Endothelial cell of umbilical vein (primary cell): Measurements from ENCODE around the gene PI4K2B. TPM values are rescaled to one million over a fixed set of nuclear protein-coding genes. Genes with fewer than 3 reads are reported as not detected.
A peak's percentile ranks its signal among the peaks of the same experiment; 100 is the strongest.

ENCODE experiments used
- BruUV-seq: library from RNA; stranded (reverse); fragments of 400-500 nt; replicated peaks from 2 replicates; lab custom pipeline; 2021; lab: Mats Ljungman, UMichigan
- CTCF ChIA-PET: fragments of 300-600, 350-600 bp; sonication (Branson Sonifier 250); formaldehyde crosslinking; loops from one replicate; lab custom pipeline; 2021; ENCODE audit warnings: antibody characterized with exemption, inconsistent platforms; lab: Charles Lee
- POLR2A ChIA-PET: fragments of 300-600, 350-600 bp; sonication (Branson Sonifier 250); formaldehyde crosslinking; loops from one replicate; lab custom pipeline; 2021; ENCODE audit warnings: antibody characterized with exemption, inconsistent platforms; lab: Charles Lee
- DNase-seq: peaks from one replicate; pipeline ENCODE4 v3.0.0-alpha.2; 2011; ENCODE audit warnings: low read depth, low spot score
- FAIRE-seq: peaks from 2 replicates; lab custom pipeline; 2011; peaks lifted over from hg19 to GRCh38; lab: Jason Lieb, UNC
- H2AFZ ChIP-seq: 2 replicates; pipeline ENCODE4 v1.6.0; 2012; ENCODE audit warnings: low read depth, low read length, control low read depth, inconsistent platforms
- H3K27ac ChIP-seq: 2 replicates; pipeline ENCODE4 v1.5.1; 2011; ENCODE audit warnings: low read depth, mild to moderate bottlenecking, control low read depth, low read length, moderate library complexity; ENCODE audit not compliant: insufficient read depth
- H3K27me3 ChIP-seq, 2 experiments: 2 replicates each; pipeline versions ENCODE4 v1.6.0 to v1.6.1; 2011; ENCODE audit warnings: low read length in 2 of 2, mixed read lengths in 1 of 2; ENCODE audit not compliant: control insufficient read depth in 2 of 2, insufficient read depth in 2 of 2
- H3K36me3 ChIP-seq, 2 experiments: 2 replicates in 1 of 2; 3 replicates in 1 of 2; pipeline ENCODE4 v1.5.1; 2011; ENCODE audit warnings: low read length in 2 of 2, mild to moderate bottlenecking in 1 of 2, moderate library complexity in 1 of 2; ENCODE audit not compliant: control insufficient read depth in 2 of 2, insufficient read depth in 2 of 2; ENCODE audit errors: extremely low read depth in 1 of 2
- H3K4me1 ChIP-seq: 3 replicates; pipeline ENCODE4 v1.5.1; 2011; ENCODE audit warnings: mild to moderate bottlenecking, low read length; ENCODE audit not compliant: control insufficient read depth, insufficient read depth; ENCODE audit errors: extremely low read depth
- H3K4me2 ChIP-seq: 2 replicates; pipeline ENCODE4 v1.6.1; 2011; ENCODE audit warnings: low read length, control low read depth, mixed read lengths; ENCODE audit not compliant: insufficient read depth
- H3K4me3 ChIP-seq, 3 experiments: fragments of 200-600 bp in 1 of 3; sonication (generic), shearing (Covaris generic) in 1 of 3; replicated peaks in 1 of 3; 2 replicates each; pipeline ENCODE4 v1.5.1; 2011 to 2016; ENCODE audit warnings: control low read depth in 3 of 3, low read length in 3 of 3, mild to moderate bottlenecking in 2 of 3, inconsistent platforms in 1 of 3, low read depth in 1 of 3, moderate library complexity in 1 of 3; ENCODE audit not compliant: insufficient read depth in 1 of 3
- H3K79me2 ChIP-seq: 2 replicates; pipeline ENCODE4 v1.6.0; 2012; ENCODE audit warnings: low read length, inconsistent platforms; ENCODE audit not compliant: control insufficient read depth, insufficient read depth
- H3K9ac ChIP-seq: replicated peaks from 2 replicates; pipeline ENCODE3; 2011; ENCODE audit warnings: low read length, control low read depth; ENCODE audit not compliant: insufficient read depth; ENCODE audit errors: extremely low read depth
- H3K9me1 ChIP-seq: replicated peaks from 3 replicates; pipeline ENCODE4 v1.6.0; 2011; ENCODE audit warnings: mild to moderate bottlenecking, low read length; ENCODE audit not compliant: control insufficient read depth, insufficient read depth; ENCODE audit errors: extremely low read depth
- H3K9me3 ChIP-seq: replicated peaks from 2 replicates; pipeline ENCODE4 v1.5.1; 2012; ENCODE audit warnings: low read length, inconsistent platforms; ENCODE audit not compliant: control insufficient read depth, insufficient read depth
- H4K20me1 ChIP-seq: replicated peaks from 2 replicates; pipeline ENCODE3; 2011; ENCODE audit warnings: mild to moderate bottlenecking, low read length; ENCODE audit not compliant: control insufficient read depth, insufficient read depth; ENCODE audit errors: extremely low read depth
- EZH2 ChIP-seq: IDR thresholded peaks from 2 replicates; pipeline ENCODE4 v1.6.1; 2012; ENCODE audit warnings: borderline replicate concordance, low read depth, mild to moderate bottlenecking, moderate library complexity, low read length, inconsistent platforms; ENCODE audit not compliant: severe bottlenecking
- FOS ChIP-seq: IDR thresholded peaks from 2 replicates; pipeline ENCODE4 v1.6.1; 2011; ENCODE audit warnings: mild to moderate bottlenecking, low read length, moderate library complexity, borderline replicate concordance; ENCODE audit not compliant: insufficient read depth
- GATA2 ChIP-seq: IDR thresholded peaks from 2 replicates; pipeline ENCODE4 v1.7.0; 2011; ENCODE audit warnings: low read depth, mild to moderate bottlenecking, moderate library complexity, mixed read lengths, low read length; ENCODE audit not compliant: insufficient read length, insufficient read depth
- JUN ChIP-seq: IDR thresholded peaks from 2 replicates; pipeline ENCODE4 v1.6.1; 2011; ENCODE audit warnings: borderline replicate concordance, low read depth; ENCODE audit not compliant: insufficient read length, insufficient read depth
- MAX ChIP-seq: IDR thresholded peaks from 2 replicates; pipeline ENCODE4 v1.6.1; 2011; ENCODE audit not compliant: insufficient read depth, insufficient read length
- POLR2A ChIP-seq: IDR thresholded peaks from 2 replicates; pipeline ENCODE4 v1.6.1; 2012; ENCODE audit warnings: low read depth, mild to moderate bottlenecking, control low read depth, low read length
- dilution Hi-C: fragments of 300-500 bp; cut with MboI; formaldehyde crosslinking; loops from one replicate; pipeline ENCODE4 v1.15.0; 2019; ENCODE audit warnings: low sequenced_read_pairs; ENCODE audit not compliant: extremely low pct_ligation_motif_present
- intact Hi-C: fragments of 100-400 bp; cut with micrococcal nuclease; formaldehyde crosslinking; loops from one replicate; pipeline ENCODE4 v1.10.0; 2022
- polyA plus RNA-seq, 4 experiments: library from polyadenylated mRNA; depleted of rRNA in 3 of 4; stranded (reverse) in 3 of 4; unstranded in 1 of 4; fragments of >200 nt; gene quantifications; 2 replicates each; pipeline versions ENCODE4 v1.2.1 to v1.2.3, GENCODE V29; 2011 to 2012; ENCODE audit warnings: missing spikeins in 1 of 4
- total RNA-seq: library from RNA; stranded (reverse); gene quantifications from 2 replicates; pipeline ENCODE4 v1.2.3, GENCODE V29; 2021

Gene PI4K2B
- total and polyA plus RNA-seq, 2 donors (not counting 3 experiments of a cell fraction or from before 2014, with no cell fraction given): 3.5 to 19.3 TPM

GRCh38 chr4:25233194-25233593 lies 639 bp upstream of the PI4K2B start:
- H3K27me3 ChIP-seq: peaks cover 0 to 4% of the 10 kb centered on the region in 2 experiments
- peak overlapping the region; percentile 53 for H2AFZ ChIP-seq
- no peaks in the 10 kb centered on the region for H3K36me3 ChIP-seq
- H3K9ac ChIP-seq: no peak overlapping the region
- no peak overlapping the region for H3K4me2 ChIP-seq
- dilution Hi-C loops: no loop called here
- no peaks in the 10 kb centered on the region for H4K20me1 ChIP-seq
- CTCF ChIA-PET: interaction anchor here (0.7 to 5.7 kb wide), 7 partner anchors 20 to 253 kb away, joined by 3 to 71 read pairs (median 5); partner anchors contain the start of genes ANAPC4 and ZCCHC4
- H3K4me1 ChIP-seq: peaks cover 8% of the 10 kb centered on the region
- no TSS peak for BruUV-seq
- H3K79me2 ChIP-seq: peaks cover 19% of the 10 kb centered on the region
- no peak for DNase-seq
- TF ChIP-seq EZH2 (no peak), POLR2A (no peak), JUN (no peak), GATA2 (no peak), MAX (no peak), FOS (no peak)
- intact Hi-C loops: loop anchor here (5.0 kb wide), 2 partner anchors 134 to 241 kb away; no protein-coding TSS in a partner anchor
- H3K4me3 ChIP-seq: peak overlapping the region in 1 of 3 experiments; percentile 42
- H3K9me1 ChIP-seq: no peaks in the 10 kb centered on the region
- POLR2A ChIA-PET: no interaction called here
- H3K9me3 ChIP-seq: no peaks in the 10 kb centered on the region
- no peak overlapping the region for H3K27ac ChIP-seq
- peak; percentile 60 for FAIRE-seq
